Calu3 (cell line): Measurements from ENCODE around the gene PRKAG2. TPM values are rescaled to one million over a fixed set of nuclear protein-coding genes. Genes with fewer than 3 reads are reported as not detected.

Experiments
- BruUV-seq: library from RNA; stranded (reverse); fragments of 400-500 nt; replicated peaks from 2 replicates; lab custom pipeline; 2021; lab: Mats Ljungman, UMichigan
- CTCF ChIA-PET: fragments of 300-600 bp; sonication (Branson Sonifier 250); formaldehyde crosslinking; loops from one replicate; lab custom pipeline; 2022; ENCODE audit warnings: antibody characterized with exemption; lab: Charles Lee
- DNase-seq: peaks from one replicate; pipeline ENCODE4 v3.0.0; 2022
- H3K27ac Mint-ChIP-seq: one replicate; pipeline ENCODE4 v1.8.0; 2022; ENCODE audit warnings: mixed read lengths; ENCODE audit not compliant: unreplicated experiment
- H3K27me3 Mint-ChIP-seq: one replicate; pipeline ENCODE4 v1.8.0; 2022; ENCODE audit warnings: mixed read lengths; ENCODE audit not compliant: unreplicated experiment
- H3K36me3 Mint-ChIP-seq: one replicate; pipeline ENCODE4 v1.8.0; 2022; ENCODE audit warnings: mild to moderate bottlenecking, moderate library complexity, mixed read lengths; ENCODE audit not compliant: insufficient read depth, unreplicated experiment
- H3K4me1 Mint-ChIP-seq: one replicate; pipeline ENCODE4 v1.8.0; 2022; ENCODE audit warnings: mild to moderate bottlenecking, low read depth, mixed read lengths; ENCODE audit not compliant: unreplicated experiment
- H3K4me3 Mint-ChIP-seq: one replicate; pipeline ENCODE4 v1.8.0; 2022; ENCODE audit warnings: mild to moderate bottlenecking, low read depth, moderate library complexity, mixed read lengths; ENCODE audit not compliant: unreplicated experiment
- H3K9me3 Mint-ChIP-seq: one replicate; pipeline ENCODE4 v1.8.0; 2022; ENCODE audit warnings: low read depth, mixed read lengths; ENCODE audit not compliant: unreplicated experiment
- intact Hi-C: fragments of 100-400 bp; cut with micrococcal nuclease; formaldehyde crosslinking; loops from one replicate; pipeline ENCODE4 v1.10.0; 2022; ENCODE audit not compliant: unreplicated experiment
- total RNA-seq: library from RNA; stranded (reverse); gene quantifications from 2 replicates; pipeline ENCODE4 v1.2.3, GENCODE V29; 2022
- TF ChIP-seq, protein P1 (sequence below): fragments of 200-600 bp; IDR thresholded peaks from one replicate; pipeline ENCODE4 v1.8.0; 2022; ENCODE audit warnings: antibody characterized with exemption; ENCODE audit not compliant: unreplicated experiment

The PRKAG2 gene
- total RNA-seq, 1 experiment from 2014 or later = 22.4 TPM

- TF ChIP-seq, protein P1, sequence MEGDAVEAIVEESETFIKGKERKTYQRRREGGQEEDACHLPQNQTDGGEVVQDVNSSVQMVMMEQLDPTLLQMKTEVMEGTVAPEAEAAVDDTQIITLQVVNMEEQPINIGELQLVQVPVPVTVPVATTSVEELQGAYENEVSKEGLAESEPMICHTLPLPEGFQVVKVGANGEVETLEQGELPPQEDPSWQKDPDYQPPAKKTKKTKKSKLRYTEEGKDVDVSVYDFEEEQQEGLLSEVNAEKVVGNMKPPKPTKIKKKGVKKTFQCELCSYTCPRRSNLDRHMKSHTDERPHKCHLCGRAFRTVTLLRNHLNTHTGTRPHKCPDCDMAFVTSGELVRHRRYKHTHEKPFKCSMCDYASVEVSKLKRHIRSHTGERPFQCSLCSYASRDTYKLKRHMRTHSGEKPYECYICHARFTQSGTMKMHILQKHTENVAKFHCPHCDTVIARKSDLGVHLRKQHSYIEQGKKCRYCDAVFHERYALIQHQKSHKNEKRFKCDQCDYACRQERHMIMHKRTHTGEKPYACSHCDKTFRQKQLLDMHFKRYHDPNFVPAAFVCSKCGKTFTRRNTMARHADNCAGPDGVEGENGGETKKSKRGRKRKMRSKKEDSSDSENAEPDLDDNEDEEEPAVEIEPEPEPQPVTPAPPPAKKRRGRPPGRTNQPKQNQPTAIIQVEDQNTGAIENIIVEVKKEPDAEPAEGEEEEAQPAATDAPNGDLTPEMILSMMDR = no peak
- Mint-ChIP-seq H3K9me3 (no peaks in the 10 kb centered on the region), H3K4me1 (peaks cover 13% of the 10 kb centered on the region), H3K36me3 (no peaks in the 10 kb centered on the region), H3K4me3 (no peak overlapping the region), H3K27ac (no peak overlapping the region), H3K27me3 (no peaks in the 10 kb centered on the region)
- intact Hi-C loops = no loop called here
- no TSS peak for BruUV-seq
- CTCF ChIA-PET = no interaction called here
- DNase-seq = no peak
Measured at GRCh38 chr7:151592330-151592729, 284.6 kb downstream of the PRKAG2 start.

- Mint-ChIP-seq H3K27me3 (no peaks in the 10 kb centered on the region), H3K4me1 (peaks cover 9% of the 10 kb centered on the region), H3K4me3 (no peak overlapping the region), H3K9me3 (no peaks in the 10 kb centered on the region), H3K27ac (no peak overlapping the region), H3K36me3 (no peaks in the 10 kb centered on the region)
- DNase-seq = no peak
- CTCF ChIA-PET = no interaction called here
- BruUV-seq = no TSS peak
- intact Hi-C loops = no loop called here
- TF ChIP-seq, protein P1 = no peak
Measured at GRCh38 chr7:151591866-151592265, 285.0 kb downstream of the PRKAG2 start.

DNA sequence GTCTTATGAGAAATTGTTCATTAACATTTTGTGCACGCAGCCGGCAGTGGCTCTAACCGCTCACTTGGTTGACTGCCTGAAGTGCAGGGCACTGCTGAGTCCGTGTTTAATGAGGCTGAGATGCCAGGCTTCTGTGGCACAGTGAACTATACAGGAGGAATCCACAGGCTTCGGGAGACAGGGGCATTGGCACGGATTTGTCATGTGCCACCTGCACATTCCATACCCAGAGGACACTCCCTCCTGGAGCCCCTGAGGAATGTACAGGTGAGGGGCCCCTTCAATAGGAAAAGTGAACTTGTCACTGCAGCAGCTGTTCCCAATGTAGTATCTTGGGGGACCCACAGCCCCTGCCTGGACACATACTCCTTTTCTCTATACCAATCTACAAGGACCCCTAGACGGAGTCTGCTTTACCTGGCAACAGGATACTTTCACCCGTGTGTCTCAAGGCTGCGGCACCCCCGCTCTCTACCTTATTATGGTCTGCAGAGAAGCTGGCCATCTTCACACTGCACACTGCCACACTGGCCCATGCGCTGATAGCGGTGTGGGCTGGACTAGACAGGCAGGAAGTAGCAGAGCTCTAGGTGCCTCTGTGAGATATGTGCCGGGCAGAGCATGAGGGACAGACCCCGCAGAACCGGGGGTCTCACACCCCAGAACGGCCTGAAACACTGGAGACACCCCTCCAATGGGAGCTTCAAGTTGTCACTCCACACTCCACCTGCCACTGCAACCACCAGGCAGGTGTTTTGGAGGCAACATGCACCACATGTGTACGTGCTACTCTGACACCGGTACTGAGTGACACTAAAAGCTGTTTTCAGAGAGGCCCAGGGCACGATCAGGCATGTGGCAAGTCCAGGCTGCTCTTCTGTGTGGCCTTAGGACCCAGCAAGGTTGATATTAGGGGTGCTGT is 285.8 kb downstream of the PRKAG2 start:
- TF ChIP-seq, protein P1 = no peak
- H3K9me3 Mint-ChIP-seq = no peaks in the 10 kb centered on the region
- H3K36me3 Mint-ChIP-seq = no peaks in the 10 kb centered on the region
- intact Hi-C loops = no loop called here
- H3K4me1 Mint-ChIP-seq = peaks cover 6% of the 10 kb centered on the region
- H3K27ac Mint-ChIP-seq = no peak overlapping the region
- no peaks in the 10 kb centered on the region for H3K27me3 Mint-ChIP-seq
- BruUV-seq = no TSS peak
- H3K4me3 Mint-ChIP-seq = no peak overlapping the region
- no peak for DNase-seq
- CTCF ChIA-PET = no interaction called here

GRCh38 chr7:151590071-151590849 is 286.7 kb downstream of the PRKAG2 start:
- H3K9me3 Mint-ChIP-seq = no peaks in the 10 kb centered on the region
- TF ChIP-seq, protein P1 = no peak
- intact Hi-C loops = no loop called here
- H3K27ac Mint-ChIP-seq = no peak overlapping the region
- no peaks in the 10 kb centered on the region for H3K27me3 Mint-ChIP-seq
- H3K36me3 Mint-ChIP-seq = no peaks in the 10 kb centered on the region
- H3K4me1 Mint-ChIP-seq = peaks cover 2% of the 10 kb centered on the region
- BruUV-seq = no TSS peak
- no peak for DNase-seq
- H3K4me3 Mint-ChIP-seq = no peak overlapping the region
- CTCF ChIA-PET = no interaction called here
